COLO829 (cell line): ENCODE measurements around the gene COQ6.
"Not testable (repeated sequence)": the region's sequence is repeated elsewhere in the genome, so short reads cannot be mapped to it uniquely, and the experiment has no call there.

Experiments used
- DNase-seq: peaks from one replicate; pipeline ENCODE4 v3.0.0; 2012; ENCODE audit warnings: low spot score

Gene COQ6

DNA sequence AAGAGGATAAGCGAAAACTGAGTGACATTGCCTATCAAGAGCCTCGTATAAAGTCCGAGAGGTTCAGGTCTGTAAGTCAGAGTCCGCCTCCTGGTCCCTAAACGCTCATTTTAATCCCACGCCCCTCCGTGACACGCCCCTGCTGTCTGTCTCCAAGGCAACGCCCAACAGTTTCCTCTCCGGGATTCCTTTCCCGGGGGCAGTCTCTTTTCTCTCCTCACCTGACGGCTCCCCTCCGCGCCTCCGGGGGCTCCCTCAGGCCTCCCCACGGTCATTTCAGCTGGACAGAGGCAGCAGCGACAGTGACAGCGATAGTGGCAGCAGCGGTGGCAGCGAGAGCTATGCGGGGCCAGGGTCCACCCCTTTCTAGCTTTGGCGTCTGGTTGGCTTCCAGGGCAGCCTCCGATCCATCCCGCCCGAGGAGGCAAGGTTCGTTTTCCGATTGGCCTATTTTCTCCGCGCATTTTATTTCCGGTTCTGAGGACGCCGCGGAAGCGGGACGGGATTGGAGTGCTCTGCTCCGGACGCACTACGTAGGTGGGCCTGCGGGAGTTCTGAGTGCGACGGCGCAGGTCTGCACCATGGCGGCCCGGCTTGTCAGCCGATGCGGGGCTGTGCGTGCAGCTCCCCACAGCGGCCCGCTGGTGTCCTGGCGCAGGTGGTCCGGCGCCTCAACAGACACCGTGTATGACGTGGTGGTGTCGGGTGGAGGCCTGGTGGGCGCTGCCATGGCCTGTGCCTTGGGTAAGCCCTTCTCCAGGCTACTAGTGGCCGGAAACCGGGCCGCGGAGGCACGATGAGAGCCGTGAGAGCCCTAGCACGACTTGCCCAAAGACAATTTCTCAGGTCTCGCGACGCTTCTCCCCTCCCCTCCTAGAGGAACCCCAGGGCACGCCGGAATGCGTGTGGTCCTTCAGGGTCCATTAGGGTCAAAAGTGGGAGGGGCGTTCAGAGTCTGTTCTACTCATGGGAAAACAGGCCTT is at the start of gene COQ6, which contains the start of gene FAM161B:
Gene COQ6 (plus strand): TSS at position 551 of the 983 bp plus-strand sequence. CDS start 31 bp downstream, at position 582.
Gene FAM161B (minus strand): TSS at position 343 of the 983 bp plus-strand sequence. CDS start 68 bp downstream, at position 275.
- DNase-seq, result peak; percentile 82

DNA sequence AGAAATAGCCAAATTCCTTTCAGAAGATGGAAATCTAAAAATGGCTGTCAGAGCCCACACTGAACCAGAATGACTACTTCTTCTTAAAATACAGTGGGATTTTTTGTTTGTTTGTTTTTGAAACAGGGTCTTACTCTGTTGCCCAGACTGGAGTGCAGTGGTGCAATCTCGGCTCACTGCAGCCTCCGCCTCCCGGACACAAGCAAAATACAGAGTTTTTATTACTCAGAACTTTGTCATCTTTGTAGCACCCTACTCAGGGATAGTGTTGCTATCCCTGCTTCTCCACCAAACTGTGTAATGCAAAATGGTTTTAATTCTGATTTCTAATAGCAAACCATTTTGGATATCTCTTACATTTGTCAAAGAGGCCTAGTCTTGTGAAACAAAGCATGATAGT is 47.1 kb upstream of the COQ6 start:
- no peak for DNase-seq

DNA sequence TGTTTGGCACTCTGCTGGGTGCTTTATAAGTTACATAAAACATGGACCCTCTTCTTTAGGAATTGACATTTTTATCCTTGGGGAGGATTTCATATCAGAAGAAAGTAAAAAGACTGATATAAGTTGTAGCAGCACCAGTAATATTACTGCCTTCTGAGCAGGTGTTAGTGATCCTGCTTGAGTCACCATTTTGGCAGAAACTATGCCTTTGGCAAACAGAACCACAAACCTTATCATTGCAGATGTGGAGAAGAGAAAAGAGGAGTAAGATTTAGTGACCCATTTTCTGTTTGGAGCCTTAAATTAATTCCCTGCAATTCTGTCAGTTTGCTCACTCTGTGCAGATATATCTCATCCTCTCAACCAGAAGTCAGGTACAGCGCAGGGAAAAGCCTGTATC is 40.4 kb upstream of the COQ6 start:
- no peak for DNase-seq

DNA sequence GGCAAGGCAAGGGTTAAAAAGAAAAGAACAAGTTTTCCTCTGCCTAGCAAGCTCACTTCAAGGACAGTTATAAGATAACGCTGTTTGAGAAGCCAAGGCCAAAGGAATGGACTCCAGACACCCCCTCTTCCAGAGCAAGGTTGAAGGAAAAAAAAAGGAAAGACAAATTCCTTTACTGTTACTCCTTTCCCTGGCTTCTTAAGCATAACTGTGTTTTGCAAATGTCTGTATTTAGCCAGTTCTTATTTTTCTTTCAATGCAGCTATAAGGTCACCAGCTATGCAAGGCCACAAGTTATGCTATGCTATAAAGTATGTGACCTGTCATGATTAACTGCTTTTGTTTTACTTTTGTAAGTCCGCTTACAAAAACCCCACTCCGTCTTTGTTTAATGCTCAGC is 36.8 kb upstream of the COQ6 start:
- no peak for DNase-seq

DNA sequence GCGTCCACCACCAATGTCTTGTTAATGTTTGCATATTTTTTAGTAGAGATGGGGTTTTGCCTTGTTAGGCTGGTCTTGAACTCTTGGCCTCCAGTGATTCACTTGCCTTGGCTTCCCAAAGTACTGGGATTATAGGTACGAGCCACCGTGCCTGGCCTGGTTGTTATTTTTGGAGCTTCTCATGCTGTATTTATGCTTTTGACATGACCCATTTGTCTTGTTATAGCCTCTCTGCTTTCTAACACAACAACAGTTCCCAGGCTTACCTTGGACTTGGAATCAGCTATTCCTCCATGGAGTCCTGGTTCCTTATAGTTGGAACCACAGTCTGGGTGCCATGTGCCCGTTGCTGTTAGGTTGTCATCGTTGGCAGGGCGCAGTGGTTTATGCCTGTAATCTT is 33.8 kb upstream of the COQ6 start:
- DNase-seq, result no peak

DNA sequence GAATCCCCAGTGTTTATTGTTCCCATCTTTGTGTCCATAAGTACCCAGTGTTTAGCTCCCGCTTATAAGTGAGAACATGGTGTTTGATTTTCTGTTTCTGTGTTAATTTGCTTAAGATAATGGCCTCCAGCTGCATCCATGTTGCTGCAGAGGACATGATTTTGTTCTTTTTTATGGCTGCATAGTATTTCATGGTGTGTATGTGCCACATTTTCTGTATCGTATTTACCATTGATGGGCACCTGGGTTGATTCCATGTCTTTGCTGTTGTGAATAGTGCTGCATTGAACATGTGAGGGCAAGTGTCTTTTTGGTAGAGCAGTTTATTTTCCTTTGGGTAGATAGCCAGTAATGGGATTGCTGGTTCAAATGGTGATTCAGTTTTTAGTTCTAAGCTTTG is 30.6 kb upstream of the COQ6 start:
- DNase-seq, result not testable (repeated sequence)

DNA sequence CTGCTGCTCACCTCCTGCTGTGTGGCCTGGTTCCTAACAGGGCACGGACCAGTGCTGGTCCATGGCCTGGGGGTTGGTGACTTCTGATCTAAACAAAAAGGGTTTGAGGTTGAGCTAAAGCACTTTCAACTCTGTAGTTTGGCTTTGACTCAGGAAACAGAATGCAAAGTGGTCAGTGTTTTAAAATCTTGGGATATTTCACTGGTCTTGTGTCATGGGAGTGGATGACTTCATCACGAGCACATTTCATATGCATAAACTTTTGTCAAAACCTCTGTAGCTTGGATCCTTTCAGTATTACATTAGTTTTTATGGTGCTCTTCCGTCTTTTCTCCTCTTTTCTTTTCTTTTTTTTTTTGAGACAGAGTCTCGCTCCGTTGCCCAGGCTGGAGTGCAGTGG is 25.8 kb upstream of the COQ6 start:
- no peak for DNase-seq

DNA sequence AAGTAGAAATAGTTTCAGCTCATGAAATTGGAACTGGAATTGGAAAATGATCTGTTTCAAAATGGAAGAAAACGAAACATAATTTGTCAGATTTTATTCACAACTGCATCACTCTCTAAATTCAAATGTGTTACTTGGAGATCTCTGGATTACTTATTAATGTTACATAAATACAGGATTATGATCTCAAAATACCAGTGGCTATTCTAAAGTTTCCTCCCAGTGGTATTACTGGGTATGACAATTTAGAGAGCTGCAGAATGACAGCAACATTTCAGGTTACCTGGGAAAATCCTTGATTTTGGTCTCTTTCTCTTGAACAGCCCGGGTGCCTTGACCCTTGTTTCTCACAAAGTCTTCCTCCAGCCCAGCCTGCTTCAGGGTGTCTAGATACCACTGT is 14.4 kb upstream of the COQ6 start:
- DNase-seq, result peak; percentile 30

DNA sequence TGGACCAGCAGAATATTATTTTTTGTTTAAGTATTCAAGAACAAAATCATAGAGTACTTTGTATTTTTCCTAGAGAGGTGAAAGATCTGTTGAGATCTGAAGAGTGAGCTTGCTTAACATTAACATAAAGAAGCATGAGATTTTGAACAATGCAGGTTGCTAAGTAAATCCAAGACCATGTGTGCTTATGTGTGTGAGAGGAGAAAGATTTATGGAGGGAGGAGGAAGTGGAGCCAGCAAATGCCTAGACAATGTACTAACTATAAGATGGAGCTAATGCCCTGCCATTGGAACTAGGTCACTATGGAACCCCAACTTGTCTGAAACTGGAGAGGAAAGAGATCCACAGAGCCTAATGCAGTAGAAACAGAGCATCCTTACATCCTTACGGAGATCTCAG is 13.6 kb upstream of the COQ6 start:
- no peak for DNase-seq

DNA sequence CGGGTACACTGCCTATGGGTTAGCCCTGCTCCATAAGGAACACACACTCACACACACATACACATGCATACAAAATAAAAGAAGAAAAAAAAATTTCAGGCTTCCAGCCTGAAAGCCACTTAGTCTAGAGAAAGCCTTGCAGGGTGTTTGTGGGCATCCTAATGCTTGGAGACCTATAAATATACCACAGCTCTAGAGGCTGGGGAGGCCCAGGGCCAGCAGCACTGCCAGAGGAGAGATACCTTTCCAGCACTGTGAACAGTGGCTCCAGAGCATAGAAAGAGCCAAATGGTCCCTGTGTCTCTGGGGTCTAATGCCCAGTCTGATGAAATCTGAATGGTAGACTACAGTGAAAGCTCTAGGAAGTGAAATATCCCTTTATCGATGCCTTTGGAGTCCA is 13.1 kb upstream of the COQ6 start:
- DNase-seq, result no peak

DNA sequence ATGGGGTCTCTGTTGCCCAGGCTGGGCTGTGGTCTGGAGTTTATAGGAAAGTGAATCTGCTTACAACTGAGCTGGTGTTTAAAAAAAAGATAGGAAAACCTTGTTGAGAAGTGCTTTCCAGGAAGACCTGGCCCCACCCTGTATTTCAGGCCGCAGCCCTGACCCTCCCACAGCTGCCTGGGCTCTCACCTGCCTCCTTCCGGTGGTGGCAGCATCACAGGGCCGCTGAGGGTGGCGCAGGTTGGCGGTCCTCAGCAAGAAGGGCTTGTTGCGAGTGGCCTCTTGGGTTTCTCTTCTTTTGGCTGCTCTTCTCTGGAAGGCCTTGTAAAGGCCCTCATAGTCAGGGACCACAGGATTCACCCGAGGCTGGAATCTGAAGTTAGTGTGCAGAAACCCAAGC is 7.9 kb upstream of the COQ6 start:
- DNase-seq, result no peak

DNA sequence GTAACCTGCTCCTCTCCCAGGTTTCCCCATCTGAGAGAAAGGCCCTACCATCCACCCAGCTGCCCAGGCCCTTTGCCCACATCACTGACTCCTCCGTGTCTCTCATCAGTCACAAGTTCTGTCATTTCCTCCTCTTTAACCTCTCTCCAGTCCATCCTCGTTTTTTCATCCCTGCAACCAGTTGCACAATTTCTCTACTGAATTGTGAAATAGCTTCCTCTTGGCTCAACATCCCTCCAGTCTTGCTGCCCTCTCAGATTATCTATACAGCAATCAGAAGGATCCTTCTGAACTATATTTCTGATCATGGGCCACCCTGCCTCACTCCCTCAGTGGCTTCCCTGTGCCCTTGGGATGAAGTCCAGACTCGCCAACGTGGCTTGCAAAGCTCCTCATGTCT is 7.0 kb upstream of the COQ6 start:
- peak; percentile 7 for DNase-seq

DNA sequence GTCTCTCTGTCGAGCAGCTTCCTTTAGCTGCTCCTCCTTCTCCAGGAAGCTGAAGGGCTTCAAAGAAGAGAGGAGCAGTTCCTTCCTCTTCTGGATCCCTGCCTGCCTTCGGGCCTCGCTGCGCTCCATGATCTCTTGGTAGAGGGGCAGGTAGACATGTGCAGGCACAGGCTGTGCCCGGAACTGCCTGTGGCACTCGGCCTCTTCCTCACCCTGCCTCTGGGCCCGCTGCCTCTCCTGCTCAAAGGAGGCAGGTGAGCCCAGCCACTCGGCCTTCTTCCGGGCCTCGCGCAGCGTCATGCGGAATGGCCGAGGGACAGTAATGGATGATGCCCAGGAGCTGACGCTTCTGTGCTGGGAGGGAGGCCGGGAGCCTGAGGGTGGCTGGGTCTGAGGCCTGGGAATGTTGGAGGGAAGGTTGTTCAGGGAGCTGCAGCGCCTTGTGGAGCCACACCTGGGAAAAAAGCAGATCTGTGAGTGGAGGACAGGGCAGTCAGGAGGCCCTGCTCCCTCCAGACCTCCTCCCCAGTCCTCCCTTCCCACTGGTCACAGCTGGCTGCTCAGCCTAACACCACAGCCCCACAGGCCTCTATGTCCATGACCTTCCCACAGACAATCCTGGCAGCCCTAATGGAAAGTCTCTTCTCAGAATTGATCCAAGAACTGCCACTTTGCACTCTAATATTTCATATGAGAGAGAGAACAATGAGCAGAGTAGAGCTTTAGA is 5.5 kb upstream of the COQ6 start:
- DNase-seq, result no peak

DNA sequence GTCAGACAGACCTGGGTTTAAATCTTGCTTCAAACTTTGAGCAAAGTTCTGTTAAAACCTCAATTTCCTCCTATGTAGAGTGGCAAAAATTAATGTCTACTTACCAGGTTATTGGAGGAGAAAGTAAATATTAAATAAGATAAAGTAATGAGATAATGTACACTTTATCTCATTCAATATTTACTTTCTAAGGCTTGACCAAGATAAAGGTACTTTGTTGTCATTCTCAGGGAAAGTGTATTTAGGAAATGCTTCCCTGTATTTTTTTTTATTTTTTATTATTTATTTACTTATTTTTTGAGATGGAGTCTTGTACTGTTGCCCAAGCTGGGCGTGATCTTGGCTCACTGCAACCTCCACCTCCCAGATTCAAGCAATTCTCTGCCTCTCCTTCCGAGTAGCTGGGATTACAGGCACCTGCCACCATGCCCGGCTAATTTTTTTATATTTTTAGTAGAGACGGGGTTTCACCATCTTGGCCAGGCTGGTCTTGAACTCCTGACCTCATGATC is 4.9 kb upstream of the COQ6 start:
- no peak for DNase-seq

DNA sequence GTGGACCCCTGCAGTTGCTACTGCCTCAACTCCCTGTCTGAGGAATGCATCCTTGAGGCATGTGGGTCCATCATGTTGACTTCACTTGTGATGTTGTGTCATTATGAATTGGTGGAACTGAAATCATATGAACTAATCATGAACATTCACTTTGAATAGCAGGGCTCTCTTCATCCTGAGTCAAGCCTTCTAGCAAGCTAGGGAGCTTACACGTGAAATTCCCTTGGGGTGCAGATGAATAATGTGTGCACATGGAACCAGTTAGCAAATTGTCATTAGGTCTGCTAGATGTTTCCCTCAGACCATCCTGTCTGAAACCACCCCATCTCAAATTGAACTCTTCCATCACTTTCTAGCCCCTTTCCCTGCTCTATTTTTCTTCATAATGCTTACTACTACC is 3.6 kb downstream of the COQ6 start:
- no peak for DNase-seq

DNA sequence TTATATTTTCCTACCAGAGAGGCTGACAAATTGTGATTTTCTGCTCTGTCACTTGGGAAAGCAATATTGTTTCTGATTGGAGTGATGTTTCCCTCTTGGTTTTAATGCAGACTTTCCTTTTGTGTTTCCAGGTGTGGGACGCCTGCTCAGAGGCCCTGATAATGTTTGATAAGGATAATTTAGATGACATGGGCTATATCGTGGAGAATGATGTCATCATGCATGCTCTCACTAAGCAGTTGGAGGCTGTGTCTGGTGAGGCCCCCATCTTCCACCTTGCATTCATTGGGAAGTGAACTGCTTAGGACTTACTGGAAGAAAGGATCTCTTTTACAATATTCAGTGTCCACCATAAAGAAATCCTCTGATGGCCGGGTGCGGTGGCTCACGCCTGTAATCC is 5.6 kb downstream of the COQ6 start:
- DNase-seq, result no peak

DNA sequence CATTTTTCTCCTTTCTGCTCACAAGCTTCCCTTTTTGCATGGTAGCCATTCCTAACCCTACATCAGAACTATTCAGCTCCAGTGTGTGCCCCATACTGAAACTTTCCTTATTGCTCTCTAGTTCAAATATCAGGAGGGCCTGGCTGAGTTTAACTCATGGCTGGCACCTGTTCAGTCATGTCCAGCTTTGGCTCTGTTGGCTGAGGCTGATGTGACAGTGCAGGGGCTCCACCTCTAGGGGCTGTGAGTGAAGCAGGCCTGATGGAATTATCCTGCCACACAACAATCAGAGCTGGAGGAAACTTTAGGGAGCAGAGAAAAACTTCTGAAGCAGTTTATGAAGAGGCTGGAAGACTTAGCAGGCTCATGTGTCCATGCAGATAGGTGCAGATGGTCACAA is 8.5 kb downstream of the COQ6 start:
- DNase-seq, result no peak

DNA sequence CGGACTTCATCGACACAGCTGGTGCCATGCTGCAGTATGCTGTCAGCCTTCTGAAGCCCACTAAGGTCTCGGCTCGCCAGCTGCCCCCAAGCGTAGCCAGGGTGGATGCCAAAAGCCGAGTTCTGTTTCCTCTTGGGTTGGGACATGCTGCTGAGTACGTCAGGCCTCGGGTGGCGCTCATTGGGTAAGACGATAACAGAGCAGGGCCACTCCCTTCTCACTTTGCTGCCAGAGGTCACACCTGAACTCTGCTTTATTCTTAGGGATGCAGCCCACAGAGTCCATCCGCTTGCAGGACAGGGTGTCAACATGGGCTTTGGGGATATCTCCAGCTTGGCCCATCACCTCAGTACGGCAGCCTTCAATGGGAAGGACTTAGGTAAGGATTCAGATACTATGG is 11.1 kb downstream of the COQ6 start:
- DNase-seq, result no peak

DNA sequence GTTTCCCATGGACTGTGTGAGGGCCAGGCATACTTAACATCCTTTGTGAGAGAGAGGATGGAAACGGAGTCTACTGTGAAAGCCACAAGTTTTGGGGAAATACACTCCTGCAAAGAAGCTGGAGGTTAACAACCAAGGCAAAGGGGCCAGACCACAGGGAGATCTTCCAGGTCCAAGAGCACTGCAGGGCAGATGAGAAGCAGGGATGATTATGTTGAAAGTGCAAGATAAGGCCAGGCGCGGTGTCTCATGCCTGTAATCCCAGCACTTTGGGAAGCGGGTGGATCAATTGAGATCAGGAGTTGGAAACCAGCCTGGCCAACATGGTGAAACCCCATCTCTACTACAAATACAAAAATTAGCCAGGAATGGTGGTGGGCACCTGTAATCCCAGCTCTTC is 15.1 kb downstream of the COQ6 start:
- DNase-seq, result no peak

DNA sequence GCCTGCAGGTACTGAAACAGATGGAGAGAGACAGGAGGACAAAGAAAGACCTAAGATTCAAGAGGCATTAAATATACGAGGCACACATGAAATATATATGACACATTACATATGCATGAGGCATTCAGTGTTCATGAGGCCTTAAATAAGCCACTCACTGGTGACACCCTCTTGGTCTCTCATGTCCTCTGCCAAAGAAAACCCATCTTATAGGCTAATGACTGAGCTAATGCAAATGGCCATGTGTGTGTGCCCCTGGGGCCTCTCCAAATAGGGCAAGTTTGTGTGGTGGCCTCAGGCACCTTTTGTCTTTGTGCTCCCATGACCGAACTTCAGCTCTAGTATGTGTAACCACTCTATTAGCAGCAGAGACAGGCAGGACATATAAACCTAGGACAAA is 18.8 kb downstream of the COQ6 start:
- no peak for DNase-seq

DNA sequence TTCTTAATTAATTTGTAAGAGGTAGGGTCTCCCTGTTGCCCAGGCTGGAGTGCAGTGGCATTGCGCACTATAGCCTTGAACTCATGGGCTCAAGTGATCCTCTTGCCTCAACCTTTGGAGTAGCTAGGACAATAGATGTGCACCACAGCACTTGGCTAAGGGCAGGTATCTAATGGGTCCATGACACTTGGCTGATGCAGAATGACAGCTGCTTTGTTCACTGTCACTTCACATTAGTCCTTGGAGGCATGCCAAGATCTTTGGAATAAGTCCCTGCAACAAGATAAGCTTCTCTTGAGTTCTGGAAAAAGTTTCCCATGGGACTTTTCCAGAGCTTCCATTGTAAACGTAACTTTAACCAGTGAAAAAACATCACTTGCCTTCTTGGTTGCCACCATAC is 23.4 kb downstream of the COQ6 start:
- no peak for DNase-seq

DNA sequence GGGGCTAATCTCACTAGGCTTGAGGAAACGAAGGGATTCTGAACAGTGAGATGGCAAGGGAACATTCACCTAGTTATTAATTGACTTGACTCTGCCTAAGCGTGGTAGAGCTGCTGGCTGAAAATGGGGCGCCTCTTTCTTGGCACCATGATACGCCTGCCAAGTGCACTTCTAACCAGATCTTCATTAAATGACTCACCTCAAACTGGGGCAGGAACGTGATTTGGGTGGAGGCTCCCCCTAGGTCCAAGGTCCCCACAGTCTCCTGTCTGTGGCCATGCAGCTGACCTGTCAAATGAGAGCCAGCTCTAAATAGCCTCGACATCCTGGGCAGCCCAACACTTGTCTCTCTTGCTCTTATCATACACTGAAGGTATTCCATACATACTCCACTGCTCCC is 26.0 kb downstream of the COQ6 start:
- DNase-seq, result no peak

DNA sequence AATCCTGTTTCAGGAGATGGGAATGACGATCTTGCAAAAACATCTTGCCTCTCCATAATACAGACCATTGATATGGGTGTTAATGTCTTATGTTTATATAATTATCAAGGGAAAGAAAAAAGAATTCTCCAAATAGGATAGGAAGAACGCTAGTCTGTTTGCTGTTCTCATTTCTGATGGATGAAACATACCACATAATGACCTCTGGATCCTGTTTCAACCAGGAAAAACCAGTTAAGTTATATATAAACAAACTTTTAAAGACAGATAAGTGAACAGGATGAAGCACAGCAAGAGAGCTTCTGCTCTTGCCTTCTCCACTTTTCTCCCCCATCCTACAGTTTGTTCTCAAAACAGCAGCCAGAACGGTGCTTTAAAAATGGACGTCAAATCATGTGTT is 27.8 kb downstream of the COQ6 start:
- DNase-seq, result no peak
